ENCODE data around the gene PIM3. TPM values are rescaled to one million over a fixed set of nuclear protein-coding genes. Genes with fewer than 3 reads are reported as not detected.
A peak's percentile ranks its signal among the peaks of the same experiment; 100 is the strongest.

Gene PIM3
- total and polyA plus RNA-seq, 10 of the 15 experiments (the other 5 are each of a cell fraction or from before 2014, with no cell fraction given), result 0.31 to 60.8 (median 12.4) TPM

DNA sequence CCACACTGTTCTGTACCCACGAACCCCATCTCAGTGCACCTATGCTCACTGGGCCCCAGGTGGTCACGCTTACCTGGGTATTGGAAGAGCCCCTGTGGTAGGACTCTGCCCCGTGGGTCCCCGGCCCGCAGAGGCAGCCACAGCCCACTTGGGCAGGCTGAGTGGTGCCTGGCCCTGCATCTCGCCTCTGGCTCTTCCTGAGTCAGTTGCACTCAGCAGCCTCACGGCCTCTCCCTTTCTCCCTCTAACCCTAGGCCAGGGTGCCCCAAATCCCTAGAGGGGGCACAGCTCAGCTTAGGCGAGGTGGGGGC lies 32.4 kb upstream of the PIM3 start (continued):
- TF ChIP-seq NFYA (IDR thresholded peaks at IDR 0.05; ENCODE audit: borderline replicate concordance, low read depth, low read length), result no peak
- TF ChIP-seq ETV6 (conservative IDR thresholded peaks at IDR 0.05 in 1 of 2, IDR thresholded peaks at IDR 0.05 in 1 of 2; ENCODE audit: borderline replicate concordance in 1 of 2, low read depth in 1 of 2), result no peak

DNA sequence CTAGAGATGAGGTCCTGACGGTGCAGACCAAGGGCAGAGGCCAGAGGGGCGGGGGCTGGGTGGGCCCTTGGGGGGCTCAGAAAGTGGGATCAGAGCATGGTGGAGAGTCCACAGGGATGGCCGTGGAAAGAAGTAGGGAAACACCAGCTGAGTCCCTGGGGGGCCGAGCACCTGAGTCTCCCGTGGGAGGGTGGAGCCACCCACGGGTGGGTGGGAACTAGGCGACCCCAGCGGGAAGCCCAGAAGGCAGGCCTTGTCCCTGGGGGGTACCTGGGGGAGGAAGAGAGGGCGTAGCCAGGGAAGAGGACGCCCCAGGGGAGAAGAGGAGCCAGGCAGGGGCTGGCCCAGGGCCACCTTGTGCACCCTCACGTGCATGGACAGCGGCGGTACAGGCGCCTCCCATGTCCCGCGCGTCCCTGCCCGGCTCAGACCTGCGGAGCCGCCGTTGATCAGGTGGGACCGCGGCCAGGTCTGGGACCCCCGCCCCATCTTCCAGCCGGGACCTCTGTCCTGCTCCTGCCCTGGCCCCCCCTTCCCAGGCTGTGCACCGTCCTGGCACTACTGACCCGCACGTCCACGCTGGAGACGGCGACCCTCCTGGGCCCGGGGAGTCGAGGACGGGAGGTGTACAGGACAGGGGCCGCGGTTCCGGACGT lies 31.9 kb upstream of the PIM3 start:
- CTCF ChIA-PET, result interaction anchor here (2.2 kb wide), 1 partner anchor 101 kb away, joined by 8 read pairs; no protein-coding TSS in a partner anchor
- BruUV-seq (replicated peaks), result no TSS peak
- no peak for ATAC-seq

More for the DNA sequence above, 31.9 kb upstream of the PIM3 start:
- H3K4me3 ChIP-seq, result no peak overlapping the region
- H3K36me3 ChIP-seq (ENCODE audit: control insufficient read depth in 2 of 2, insufficient read depth in 2 of 2, low read length in 1 of 2), result peaks cover 0 to 2% of the 10 kb centered on the region in 2 experiments; a peak in 3 of 4 replicates
- ChIA-PET SMC1A (ENCODE audit: uncharacterized antibody, unreplicated experiment) (no interaction called here), POLR2A (interaction anchor here (1.0 kb wide), 1 partner anchor 51 kb away, joined by 3 read pairs; no protein-coding TSS in a partner anchor), RAD21 (ENCODE audit: unreplicated experiment) (interaction anchor here (1.1 to 1.3 kb wide), 2 partner anchors 102 to 161 kb away, joined by 3 to 4 read pairs; no protein-coding TSS in a partner anchor)
- no peaks in the 10 kb centered on the region for H3K9me3 ChIP-seq (replicated peaks; ENCODE audit: control insufficient read depth, insufficient read depth, low read length)
- in situ Hi-C loops (cut with MboI) (no loop called here), intact Hi-C loops (cut with micrococcal nuclease; ENCODE audit: unreplicated experiment) (no loop called here)
- H3K27me3 ChIP-seq (replicated peaks in 1 of 2; ENCODE audit: control insufficient read depth in 2 of 2, insufficient read depth in 2 of 2, low read length in 1 of 2), result no peaks in the 10 kb centered on the region
- H3K79me2 ChIP-seq (ENCODE audit: control insufficient read depth, insufficient read depth, low read length), result no peaks in the 10 kb centered on the region; the same call in 1 of the 2 replicates
- no peak overlapping the region for H3K4me2 ChIP-seq (ENCODE audit: control insufficient read depth, insufficient read depth)
- no peak overlapping the region for H3K27ac ChIP-seq (ENCODE audit: control insufficient read depth, insufficient read depth)
- WGBS (ENCODE audit: insufficient coverage, insufficient replicate concordance, low lambda C conversion rate, missing lambda C conversion rate), result 67% methylated on average over 35 of the region's 38 CpGs
- H3K4me1 ChIP-seq (ENCODE audit: control insufficient read depth, insufficient read depth, low read length), result peaks cover 62% of the 10 kb centered on the region
- H2AFZ ChIP-seq (ENCODE audit: control insufficient read depth, low read depth, low read length), result no peak overlapping the region
- no peak for DNase-seq (ENCODE audit: low read depth, low spot score)
- no peak overlapping the region for H3K9ac ChIP-seq (ENCODE audit: control insufficient read depth, insufficient read depth, low read length)
- FAIRE-seq, result no peak
- TF ChIP-seq TCF12 (IDR thresholded peaks at IDR 0.05; ENCODE audit: low read depth, low read length) (no peak), BHLHE40 (IDR thresholded peaks at IDR 0.05; ENCODE audit: borderline replicate concordance in 1 of 2, low read depth in 2 of 2, low read length in 1 of 2) (peak in 1 of 2 experiments; percentile 46; a peak in 1 of 4 replicates), SREBF1 (IDR thresholded peaks at IDR 0.05; ENCODE audit: low read length) (no peak), ZNF217 (IDR thresholded peaks at IDR 0.05) (no peak), DPF2 (IDR thresholded peaks at IDR 0.05) (no peak), RB1 (IDR thresholded peaks at IDR 0.05; ENCODE audit: borderline replicate concordance) (no peak), BMI1 (IDR thresholded peaks at IDR 0.05; ENCODE audit: borderline replicate concordance) (no peak)
- TF ChIP-seq, protein P1, sequence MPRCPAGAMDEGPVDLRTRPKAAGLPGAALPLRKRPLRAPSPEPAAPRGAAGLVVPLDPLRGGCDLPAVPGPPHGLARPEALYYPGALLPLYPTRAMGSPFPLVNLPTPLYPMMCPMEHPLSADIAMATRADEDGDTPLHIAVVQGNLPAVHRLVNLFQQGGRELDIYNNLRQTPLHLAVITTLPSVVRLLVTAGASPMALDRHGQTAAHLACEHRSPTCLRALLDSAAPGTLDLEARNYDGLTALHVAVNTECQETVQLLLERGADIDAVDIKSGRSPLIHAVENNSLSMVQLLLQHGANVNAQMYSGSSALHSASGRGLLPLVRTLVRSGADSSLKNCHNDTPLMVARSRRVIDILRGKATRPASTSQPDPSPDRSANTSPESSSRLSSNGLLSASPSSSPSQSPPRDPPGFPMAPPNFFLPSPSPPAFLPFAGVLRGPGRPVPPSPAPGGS (IDR thresholded peaks at IDR 0.05; ENCODE audit: borderline replicate concordance, insufficient read depth, low read depth, low read length, poor library complexity, severe bottlenecking), result no peak
- no peaks in the 10 kb centered on the region for H4K20me1 ChIP-seq (ENCODE audit: control insufficient read depth, insufficient read depth)
